GM19324 (cell line): ENCODE data around the gene ZNF860.
"Not testable (repeated sequence)": the region's sequence is repeated elsewhere in the genome, so short reads cannot be mapped to it uniquely, and the experiment has no call there.

Experiments
- ATAC-seq: cut with Tn5 transposase; IDR thresholded peaks from one replicate; pipeline ENCODE4 v1.9.1; 2021; ENCODE audit warnings: mild to moderate bottlenecking, moderate library complexity; ENCODE audit not compliant: unreplicated experiment, low FRiP score

The ZNF860 gene

GRCh38 chr3:31992995-31993394 lies 11.4 kb downstream of the ZNF860 start:
- ATAC-seq: not testable (repeated sequence)

- ATAC-seq: no peak
Observed at GRCh38 chr3:31993843-31994242, 12.3 kb downstream of the ZNF860 start.

GRCh38 chr3:31995026-31995425 lies 13.5 kb downstream of the ZNF860 start:
- ATAC-seq: not testable (repeated sequence)

GRCh38 chr3:31996195-31996594 lies 14.6 kb downstream of the ZNF860 start:
- ATAC-seq: no peak

GRCh38 chr3:31997500-31997899 lies 15.9 kb downstream of the ZNF860 start:
- no peak for ATAC-seq

- ATAC-seq: no peak
Observed at GRCh38 chr3:31999907-32000439, 18.4 kb downstream of the ZNF860 start.

GRCh38 chr3:32000877-32001276 lies 19.3 kb downstream of the ZNF860 start:
- ATAC-seq: no peak

GRCh38 chr3:32002561-32003368 lies 21.2 kb downstream of the ZNF860 start:
- no peak for ATAC-seq

GRCh38 chr3:32003380-32003779 lies 21.8 kb downstream of the ZNF860 start:
- ATAC-seq: no peak

- no peak for ATAC-seq
Observed at GRCh38 chr3:32004113-32004765, 22.7 kb downstream of the ZNF860 start.

GRCh38 chr3:32009101-32009500 lies 27.6 kb downstream of the ZNF860 start:
- no peak for ATAC-seq

GRCh38 chr3:32009957-32010356 lies 28.4 kb downstream of the ZNF860 start:
- no peak for ATAC-seq

- not testable (repeated sequence) for ATAC-seq
Observed at GRCh38 chr3:32010699-32011098, 29.1 kb downstream of the ZNF860 start.

- ATAC-seq: not testable (repeated sequence)
Observed at GRCh38 chr3:32015638-32016037, 34.1 kb downstream of the ZNF860 start.

- no peak for ATAC-seq
Observed at GRCh38 chr3:32017286-32017685, 35.7 kb downstream of the ZNF860 start.

GRCh38 chr3:32018757-32019564 lies 37.4 kb downstream of the ZNF860 start:
- no peak for ATAC-seq

- ATAC-seq: no peak
Observed at GRCh38 chr3:32021155-32021554, 39.6 kb downstream of the ZNF860 start.

- ATAC-seq: no peak
Observed at GRCh38 chr3:32021748-32022147, 40.2 kb downstream of the ZNF860 start.

GRCh38 chr3:32022947-32023346 lies 41.4 kb downstream of the ZNF860 start:
- no peak for ATAC-seq

GRCh38 chr3:32026593-32026992 lies 45.0 kb downstream of the ZNF860 start:
- ATAC-seq: no peak

- no peak for ATAC-seq
Observed at GRCh38 chr3:32037932-32038267, 56.4 kb downstream of the ZNF860 start.
